ENCODE data around the gene HID1.
"Not testable (repeated sequence)": the region's sequence is repeated elsewhere in the genome, so short reads cannot be mapped to it uniquely, and the experiment has no call there.

Gene HID1

DNA sequence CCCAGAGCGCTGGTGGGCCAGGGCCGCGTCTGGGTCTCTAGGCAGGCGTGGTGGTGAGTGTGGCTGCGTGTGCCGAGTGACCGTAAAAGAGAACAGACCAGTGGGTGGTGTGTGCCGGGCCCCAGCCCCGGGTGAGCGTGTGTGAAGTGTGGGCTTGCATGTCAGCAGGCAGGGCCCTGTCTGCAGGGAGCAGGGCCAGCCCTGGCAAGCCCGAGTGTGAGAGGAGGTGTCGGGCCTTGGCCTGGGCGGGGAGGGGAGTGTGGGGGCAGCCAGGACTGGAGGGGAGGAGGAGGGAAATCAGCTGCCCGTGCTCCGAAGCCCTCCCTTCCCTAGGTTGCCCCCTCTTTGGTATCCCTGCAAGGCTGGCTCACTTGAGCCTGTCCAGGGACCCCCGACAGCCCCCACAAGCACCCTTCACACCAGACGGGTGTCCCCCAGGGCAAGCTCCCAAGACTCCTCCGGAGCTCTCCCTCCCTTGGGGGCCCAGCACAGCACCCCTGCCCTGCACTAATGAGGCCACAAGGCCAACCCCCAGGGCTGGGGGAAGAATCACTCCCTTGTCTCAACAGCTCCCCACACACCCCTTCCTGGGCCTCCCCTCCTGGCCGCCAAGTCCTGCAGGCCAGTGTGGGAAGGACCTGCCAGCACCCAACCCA, 51.4 kb downstream of the HID1 start:
- DNase-seq: no peak

DNA sequence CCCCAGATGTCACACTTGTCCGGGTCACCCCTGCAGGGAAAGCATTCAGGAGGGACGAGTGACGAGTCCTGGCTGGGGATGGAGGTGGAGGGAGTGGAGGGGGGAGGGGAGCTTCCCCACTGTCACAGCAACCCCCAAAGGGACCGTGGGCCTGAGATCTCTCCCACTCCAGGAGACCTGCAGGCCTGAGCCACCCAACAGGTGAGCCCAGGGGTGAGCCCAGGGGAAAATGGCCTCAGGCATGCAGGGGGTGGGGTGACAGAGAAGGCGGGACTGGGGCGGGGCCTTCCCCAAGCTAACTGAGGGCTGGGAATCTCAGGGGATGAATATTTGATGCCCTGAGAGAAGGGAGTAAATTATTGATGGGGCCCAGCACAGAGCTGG, 51.9 kb downstream of the HID1 start:
- no peak for DNase-seq

DNA sequence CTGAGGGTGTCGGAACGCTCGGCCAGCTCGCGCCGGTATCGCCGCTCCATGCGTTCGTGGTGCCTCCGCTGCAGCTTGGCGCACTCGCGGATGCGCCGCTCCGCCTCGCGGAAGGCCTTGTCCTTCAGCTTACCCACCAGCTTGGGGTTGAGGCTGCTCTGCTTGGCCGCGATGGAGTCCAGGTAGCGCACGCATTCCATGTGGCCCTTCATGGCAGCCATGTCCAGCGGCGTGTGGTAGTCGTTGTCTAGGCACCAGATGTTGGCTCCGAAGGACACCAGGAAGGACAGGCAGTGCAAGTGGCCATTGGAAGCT, 52.3 kb downstream of the HID1 start:
- no peak for DNase-seq

DNA sequence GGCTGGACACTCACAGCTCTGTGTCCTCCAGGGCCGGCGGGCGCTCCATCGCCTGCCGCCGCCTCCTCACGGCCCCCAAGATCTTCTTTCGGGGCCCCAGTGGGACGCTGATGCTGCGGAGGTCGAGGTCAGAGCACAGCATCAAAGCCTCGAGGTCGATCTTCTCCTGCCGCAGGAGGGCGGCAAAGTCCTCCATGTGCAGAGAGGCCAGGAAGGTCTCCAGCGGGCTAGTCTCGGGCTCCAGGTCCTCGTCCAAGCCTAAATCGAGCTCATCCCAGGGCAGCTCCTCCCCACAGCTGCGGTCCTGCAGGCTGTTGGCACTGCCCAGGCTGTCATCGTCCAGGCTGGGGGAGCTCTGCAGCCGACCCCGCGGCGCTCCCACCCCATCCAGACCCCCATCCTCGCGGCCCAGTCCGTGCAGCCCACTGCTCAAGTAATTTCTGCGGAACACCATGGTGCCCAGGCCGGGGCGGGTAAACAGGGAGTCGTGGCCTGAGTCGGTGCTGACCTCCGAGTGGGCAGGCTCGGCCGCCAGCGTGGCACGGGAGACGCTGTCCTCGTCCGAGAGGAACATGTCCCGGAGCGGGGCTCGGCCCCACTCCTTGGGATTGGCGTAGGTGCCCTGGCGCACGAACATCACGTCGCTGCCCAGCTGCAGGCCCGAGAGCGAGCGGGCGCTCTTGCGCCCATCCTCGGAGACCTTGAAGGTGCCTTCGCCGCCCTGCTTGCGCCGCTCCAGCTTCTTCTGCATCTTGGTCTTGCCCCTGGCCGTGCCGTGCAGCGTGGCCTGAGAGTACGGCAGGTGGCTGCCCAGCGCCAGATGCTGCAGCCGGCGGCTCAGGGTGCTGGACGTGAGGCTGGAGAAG, 52.9 kb downstream of the HID1 start:
- DNase-seq: no peak

DNA sequence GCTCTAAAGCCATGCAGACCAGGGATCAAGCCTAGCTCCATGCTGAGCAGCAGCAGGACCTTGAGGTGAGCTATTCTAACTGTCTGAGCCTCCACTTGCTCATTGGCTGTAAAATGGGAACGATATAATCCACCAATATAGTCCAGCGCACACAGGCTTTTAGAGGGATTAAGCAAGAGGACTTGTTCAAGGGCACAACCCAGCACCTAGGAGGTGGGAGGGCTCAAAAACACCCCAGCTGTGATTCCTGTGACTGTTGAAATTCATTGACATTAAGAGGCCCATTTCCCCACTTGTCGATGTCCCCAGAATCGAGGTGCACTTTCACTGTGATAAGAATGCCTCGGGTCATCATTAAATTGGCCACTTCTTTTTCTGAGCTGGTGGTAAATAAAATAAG, 53.7 kb downstream of the HID1 start:
- DNase-seq: no peak

DNA sequence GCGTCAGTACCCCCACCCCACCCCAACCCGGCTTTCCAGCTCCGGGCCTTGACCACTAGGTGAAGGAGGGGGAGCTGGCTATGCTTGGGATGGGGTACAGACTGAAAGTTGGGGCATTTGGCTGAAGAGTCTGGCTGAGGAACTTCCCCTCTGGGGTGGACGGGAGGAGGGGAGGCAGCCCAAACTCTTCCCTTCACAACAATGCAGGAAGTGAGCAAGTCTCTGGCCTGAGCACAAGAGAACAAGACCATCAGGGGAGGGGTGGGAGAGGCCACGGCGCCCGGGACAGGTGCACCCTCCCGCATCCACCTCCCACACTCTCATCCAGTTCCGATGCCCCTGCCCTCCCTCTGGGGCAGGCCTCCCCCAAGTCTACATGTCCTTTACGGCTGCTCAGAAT, 55.1 kb downstream of the HID1 start:
- no peak for DNase-seq

DNA sequence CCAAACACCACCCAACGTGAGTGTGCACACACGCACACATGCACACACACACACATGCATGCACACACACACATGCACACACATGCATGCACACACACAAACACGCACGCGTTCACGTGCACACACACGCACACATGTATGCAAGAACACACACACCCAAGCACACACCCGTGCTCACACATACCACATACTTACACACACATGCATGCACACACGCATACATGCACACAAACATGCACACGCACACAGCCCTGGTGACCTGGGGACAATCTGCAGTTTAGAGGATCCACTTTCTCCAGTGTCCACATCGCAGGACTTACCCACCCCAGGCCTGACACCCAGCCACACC, 55.7 kb downstream of the HID1 start:
- no peak for DNase-seq

DNA sequence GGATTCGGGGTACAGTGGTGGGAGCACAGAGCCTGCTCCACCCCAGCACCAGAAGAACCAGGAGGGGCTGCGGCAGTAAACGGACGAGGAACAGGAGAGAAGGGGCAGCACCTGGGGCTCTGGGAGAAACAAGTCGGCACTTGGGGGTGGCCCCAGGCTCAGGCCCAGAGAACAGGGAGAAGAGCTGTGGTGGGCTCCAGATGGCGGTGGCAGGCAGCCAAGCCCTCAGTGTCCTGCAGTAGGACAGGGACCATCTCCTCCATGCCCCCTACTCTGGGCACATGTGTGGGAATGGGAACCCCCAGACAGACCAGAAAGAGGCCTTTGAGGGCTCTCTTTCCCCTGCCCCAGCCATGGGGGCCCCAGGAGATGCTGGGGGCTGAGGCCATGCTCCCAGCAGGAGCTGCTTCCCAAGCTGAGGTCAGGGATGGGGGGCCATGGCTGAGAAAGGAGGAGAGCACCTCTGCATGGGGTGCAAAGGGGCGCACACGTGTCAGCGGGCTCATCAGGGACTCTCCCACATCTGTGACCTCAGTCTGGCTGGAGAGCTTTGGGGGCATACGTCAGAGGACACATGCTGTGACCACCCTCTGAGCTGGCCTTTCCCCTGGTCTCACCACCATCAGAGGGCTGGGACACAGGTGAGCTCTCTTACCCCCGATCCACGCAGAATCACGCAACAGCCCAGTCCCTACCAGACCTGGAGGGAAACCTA, 56.3 kb downstream of the HID1 start:
- DNase-seq: no peak

DNA sequence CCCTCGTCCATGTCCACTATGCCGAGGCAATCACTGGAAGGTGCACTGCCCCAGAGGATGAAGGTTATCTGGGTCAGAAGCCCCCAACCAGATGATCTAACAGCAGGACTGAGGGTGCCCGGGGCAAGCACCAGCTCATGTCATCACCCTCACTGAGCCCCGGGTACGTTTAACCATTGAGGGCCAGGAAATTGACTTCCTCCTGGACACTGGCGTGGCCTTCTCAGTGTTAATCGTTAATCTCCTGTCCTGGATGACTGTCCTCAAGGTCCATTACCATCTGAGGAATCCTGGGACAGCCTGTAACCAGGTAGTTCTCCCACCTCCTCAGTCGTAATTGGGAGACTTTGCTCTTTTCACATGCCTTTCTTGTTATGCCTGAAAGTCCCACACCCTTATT, 61.1 kb downstream of the HID1 start:
- DNase-seq: not testable (repeated sequence)

DNA sequence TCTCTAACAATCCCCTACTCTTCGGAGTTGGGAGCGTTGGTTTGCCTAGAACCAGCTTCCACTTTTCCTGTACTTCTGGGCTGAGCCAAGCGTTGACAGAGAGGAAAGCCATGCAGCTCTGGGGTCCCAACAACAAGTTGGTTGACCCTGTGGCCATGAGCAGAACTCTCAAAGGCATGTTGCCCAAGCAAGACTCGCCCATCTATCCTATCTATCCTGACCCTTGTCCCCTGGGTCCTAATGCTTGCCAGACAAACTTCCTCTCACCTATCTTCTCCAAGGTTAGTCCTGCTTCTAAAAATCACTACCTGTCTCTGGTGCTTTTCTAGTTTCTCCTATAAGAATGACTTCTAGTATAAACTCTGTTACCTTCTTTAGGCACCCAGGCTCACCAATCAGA, 63.5 kb downstream of the HID1 start:
- DNase-seq: not testable (repeated sequence)

DNA sequence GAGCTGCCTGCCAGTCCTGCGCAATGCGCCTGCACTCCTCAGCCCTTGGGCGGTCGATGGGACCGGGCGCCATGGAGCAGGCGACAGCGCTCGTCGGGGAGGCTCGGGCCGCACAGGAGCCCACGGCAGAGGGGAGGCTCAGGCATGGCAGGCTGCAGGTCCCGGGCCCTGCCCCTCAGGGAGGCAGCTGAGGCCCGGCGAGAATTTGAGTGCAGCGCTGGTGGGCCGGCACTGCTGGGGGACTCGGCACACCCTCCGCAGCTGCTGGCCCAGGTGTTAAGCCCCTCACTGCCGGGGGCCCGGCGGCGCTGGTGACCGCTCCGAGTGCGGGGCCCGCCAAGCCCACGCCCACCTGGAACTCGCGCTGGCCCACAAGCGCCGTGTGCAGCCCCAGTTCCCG, 65.5 kb downstream of the HID1 start:
- DNase-seq: no peak

DNA sequence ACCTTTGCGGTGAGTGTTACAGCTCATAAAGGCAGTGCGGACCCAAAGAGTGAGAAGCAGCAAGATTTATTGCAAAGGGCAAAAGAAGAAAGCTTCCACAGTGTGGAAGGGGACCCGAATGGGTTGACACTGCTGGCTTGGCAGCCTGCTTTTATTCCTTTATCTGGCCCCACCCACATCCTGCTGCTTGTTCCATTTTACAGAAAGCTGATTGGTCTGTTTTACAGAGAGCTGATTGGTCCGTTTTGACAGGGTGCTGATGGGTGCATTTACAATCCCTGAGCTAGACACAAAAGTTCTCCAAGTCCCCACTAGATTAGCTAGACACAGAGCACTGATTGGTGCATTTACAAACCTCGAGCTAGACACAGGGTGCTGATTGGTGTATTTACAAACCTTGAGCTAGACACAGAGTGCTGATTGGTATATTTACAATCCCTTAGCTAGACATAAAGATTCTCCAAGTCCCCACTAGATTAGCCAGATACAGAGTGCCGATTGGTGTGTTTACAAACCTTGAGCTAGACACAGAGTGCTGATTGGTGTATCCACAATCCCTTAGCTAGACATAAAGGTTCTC, 66.3 kb downstream of the HID1 start:
- not testable (repeated sequence) for DNase-seq

DNA sequence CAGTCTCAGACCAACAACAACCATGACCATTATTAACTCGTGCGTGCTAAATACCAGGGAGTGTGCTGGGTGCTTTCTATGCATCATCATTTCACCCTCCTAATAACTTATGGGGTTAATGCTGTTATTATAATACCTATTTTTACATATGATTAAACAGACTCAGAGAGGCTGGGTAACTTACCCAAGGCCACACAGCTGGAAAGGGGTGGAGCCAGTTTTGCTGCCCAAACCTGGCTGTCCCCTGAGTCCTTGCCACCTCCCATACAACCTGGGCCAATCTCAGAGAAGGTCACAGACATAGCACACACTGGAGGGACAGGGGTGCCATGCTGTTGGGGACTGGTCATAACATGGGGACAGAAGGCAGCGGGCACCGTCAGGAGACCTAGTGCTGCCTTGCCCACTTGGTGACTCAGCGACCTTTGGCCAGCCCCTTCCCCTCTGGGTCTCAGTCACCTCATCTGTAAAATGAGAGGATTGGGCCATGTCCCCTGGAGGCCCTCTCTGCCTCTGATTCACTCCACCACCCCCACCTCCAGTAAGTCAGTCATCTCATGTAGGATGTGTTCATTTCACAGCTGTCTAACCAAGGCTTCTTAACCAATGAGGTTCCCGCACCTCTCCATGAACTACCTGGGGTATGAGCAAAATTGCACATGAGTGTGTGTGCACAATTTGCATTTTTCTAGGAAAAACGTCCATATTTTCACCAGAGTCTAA, 67.7 kb downstream of the HID1 start:
- DNase-seq: no peak

DNA sequence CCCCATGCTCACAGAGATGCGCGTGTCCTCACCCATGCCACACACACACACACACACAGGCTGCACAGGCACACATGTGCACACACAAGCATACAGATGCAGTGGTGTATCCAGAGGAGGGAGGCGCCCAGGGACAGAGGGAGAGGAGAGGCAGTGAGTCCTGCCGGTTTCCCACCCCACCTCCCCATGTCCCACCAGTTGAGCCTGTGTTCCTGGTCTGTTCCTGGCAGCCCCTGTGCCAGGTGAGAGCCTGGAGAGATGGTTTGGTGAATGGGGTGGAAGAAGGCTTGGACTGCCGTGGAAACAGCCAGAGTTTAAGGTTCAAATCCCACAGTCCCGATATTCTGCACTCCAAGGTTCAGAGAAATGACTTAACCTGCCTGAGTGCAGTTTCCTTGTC, 68.9 kb downstream of the HID1 start:
- no peak for DNase-seq

DNA sequence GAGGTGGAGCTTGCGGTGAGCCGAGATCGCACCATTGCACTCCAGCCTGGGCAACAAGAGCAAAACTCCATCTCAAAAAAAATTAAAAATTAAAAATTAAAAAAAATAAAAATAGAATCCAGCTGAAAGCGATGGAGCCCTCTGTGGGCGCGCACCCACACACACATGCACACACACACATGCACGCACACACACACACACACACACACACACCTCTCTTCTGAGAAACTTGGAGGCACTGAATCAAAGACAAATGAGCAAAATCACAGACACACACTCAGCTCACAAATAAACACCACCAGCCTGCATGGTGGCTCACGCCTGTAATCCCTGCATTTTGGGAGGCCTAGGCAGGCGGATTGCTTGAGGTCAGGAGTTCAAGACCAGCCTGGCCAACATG, 69.5 kb downstream of the HID1 start:
- no peak for DNase-seq

DNA sequence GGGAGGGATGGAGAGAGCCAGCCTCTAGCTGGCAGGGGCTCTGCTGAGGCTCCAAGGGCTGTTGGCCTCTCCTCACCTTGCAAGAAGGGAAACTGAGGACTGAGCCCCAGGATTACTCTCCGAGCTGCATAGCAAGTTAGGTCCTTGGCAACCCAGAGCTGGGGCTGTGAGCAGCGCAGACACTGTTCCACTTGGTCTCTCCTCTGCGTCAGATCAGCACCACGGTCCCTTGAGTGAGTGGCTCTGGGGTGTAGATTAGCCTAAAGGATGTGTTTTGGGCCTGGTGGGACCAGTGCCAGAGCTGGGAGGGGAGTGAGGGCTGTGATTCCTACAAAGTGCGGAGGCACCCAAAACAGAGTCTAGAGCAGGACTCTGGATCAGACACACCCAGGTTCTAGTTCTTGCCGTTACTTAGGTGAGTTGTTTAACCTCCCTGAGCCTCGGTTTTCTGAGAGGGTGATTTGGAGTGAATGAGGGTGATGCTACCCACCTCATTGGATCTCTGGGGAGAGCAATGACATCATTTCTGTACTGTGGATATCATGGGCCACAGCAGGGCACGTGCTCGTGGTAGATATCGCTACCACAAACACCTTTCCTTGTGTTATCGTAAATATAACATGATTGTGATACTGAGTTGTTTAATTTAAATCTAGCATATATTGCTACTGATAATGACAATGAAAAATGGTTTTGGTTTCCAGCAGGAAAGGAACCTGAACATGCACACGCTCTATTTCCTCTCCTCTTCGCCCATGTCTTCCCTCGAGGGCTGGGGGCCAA, 71.0 kb downstream of the HID1 start:
- DNase-seq: no peak

Data from right forelimb (tissue), 1 donor.